ELR (cell line): ENCODE measurements around the gene LIFR.
"Not testable (repeated sequence)": the region's sequence is repeated elsewhere in the genome, so short reads cannot be mapped to it uniquely, and the experiment has no call there.

Source experiments
- DNase-seq: peaks from one replicate; pipeline ENCODE4 v3.0.0-alpha.2; 2015; ENCODE audit warnings: low read depth

The LIFR gene

GRCh38 chr5:38547257-38547656, 9.2 kb downstream of the LIFR start:
- DNase-seq, result no peak

GRCh38 chr5:38546691-38547146, 9.7 kb downstream of the LIFR start:
- DNase-seq, result no peak

GRCh38 chr5:38543886-38544285, 12.6 kb downstream of the LIFR start:
- DNase-seq, result no peak

GRCh38 chr5:38543074-38543473, 13.4 kb downstream of the LIFR start:
- no peak for DNase-seq

GRCh38 chr5:38541174-38541725, 15.2 kb downstream of the LIFR start:
- no peak for DNase-seq

- DNase-seq, result no peak
Measured at GRCh38 chr5:38540314-38540713, 16.1 kb downstream of the LIFR start.

- no peak for DNase-seq
Measured at GRCh38 chr5:38538161-38538560, 18.3 kb downstream of the LIFR start.

GRCh38 chr5:38537505-38537904, 18.9 kb downstream of the LIFR start:
- DNase-seq, result no peak

- no peak for DNase-seq
Measured at GRCh38 chr5:38536968-38537367, 19.5 kb downstream of the LIFR start.

GRCh38 chr5:38535845-38536244, 20.6 kb downstream of the LIFR start:
- DNase-seq, result no peak

GRCh38 chr5:38535248-38535750, 21.1 kb downstream of the LIFR start:
- no peak for DNase-seq

GRCh38 chr5:38534156-38534453, 22.3 kb downstream of the LIFR start:
- DNase-seq, result no peak

GRCh38 chr5:38533286-38534155, 22.9 kb downstream of the LIFR start:
- no peak for DNase-seq

GRCh38 chr5:38532165-38532669, 24.2 kb downstream of the LIFR start:
- DNase-seq, result no peak

GRCh38 chr5:38531518-38531917, 24.9 kb downstream of the LIFR start:
- no peak for DNase-seq

GRCh38 chr5:38529955-38530646, 26.3 kb downstream of the LIFR start:
- no peak for DNase-seq

- DNase-seq, result peak; percentile 9
Measured at GRCh38 chr5:38528162-38528703, 28.2 kb downstream of the LIFR start.

GRCh38 chr5:38527475-38527874, 29.0 kb downstream of the LIFR start:
- DNase-seq, result no peak

- no peak for DNase-seq
Measured at GRCh38 chr5:38524022-38524421, 32.4 kb downstream of the LIFR start.

- no peak for DNase-seq
Measured at GRCh38 chr5:38519476-38519875, 37.0 kb downstream of the LIFR start.

GRCh38 chr5:38518341-38518740, 38.1 kb downstream of the LIFR start:
- DNase-seq, result peak; percentile 22

- not testable (repeated sequence) for DNase-seq
Measured at GRCh38 chr5:38516649-38517048, 39.8 kb downstream of the LIFR start.

- DNase-seq, result peak; percentile 47
Measured at GRCh38 chr5:38515646-38516045, 40.8 kb downstream of the LIFR start.
